GM21737 (cell line): ENCODE results near the gene GGA2.
"Not testable (repeated sequence)": the region's sequence is repeated elsewhere in the genome, so short reads cannot be mapped to it uniquely, and the experiment has no call there.

Experiments
- ATAC-seq: cut with Tn5 transposase; IDR thresholded peaks from one replicate; pipeline ENCODE4 v1.9.1; 2021; ENCODE audit warnings: mild to moderate bottlenecking, moderate library complexity; ENCODE audit not compliant: unreplicated experiment

The GGA2 gene, protein sequence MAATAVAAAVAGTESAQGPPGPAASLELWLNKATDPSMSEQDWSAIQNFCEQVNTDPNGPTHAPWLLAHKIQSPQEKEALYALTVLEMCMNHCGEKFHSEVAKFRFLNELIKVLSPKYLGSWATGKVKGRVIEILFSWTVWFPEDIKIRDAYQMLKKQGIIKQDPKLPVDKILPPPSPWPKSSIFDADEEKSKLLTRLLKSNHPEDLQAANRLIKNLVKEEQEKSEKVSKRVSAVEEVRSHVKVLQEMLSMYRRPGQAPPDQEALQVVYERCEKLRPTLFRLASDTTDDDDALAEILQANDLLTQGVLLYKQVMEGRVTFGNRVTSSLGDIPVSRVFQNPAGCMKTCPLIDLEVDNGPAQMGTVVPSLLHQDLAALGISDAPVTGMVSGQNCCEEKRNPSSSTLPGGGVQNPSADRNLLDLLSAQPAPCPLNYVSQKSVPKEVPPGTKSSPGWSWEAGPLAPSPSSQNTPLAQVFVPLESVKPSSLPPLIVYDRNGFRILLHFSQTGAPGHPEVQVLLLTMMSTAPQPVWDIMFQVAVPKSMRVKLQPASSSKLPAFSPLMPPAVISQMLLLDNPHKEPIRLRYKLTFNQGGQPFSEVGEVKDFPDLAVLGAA

GRCh38 chr16:23510164-23510914 lies at the start of gene GGA2:
TSS of gene GGA2 (minus strand) at chr16:23510494. CDS start at chr16:23510411, 83 bp downstream.
- ATAC-seq = peak; percentile 67

GRCh38 chr16:23557779-23558702 lies 47.7 kb upstream of the GGA2 start:
- ATAC-seq = peak; percentile 3

- peak; percentile 85 for ATAC-seq
Observed at GRCh38 chr16:23556881-23557778, 46.8 kb upstream of the GGA2 start, which contains the start of the genes EARS2 and UBFD1. TSS of gene EARS2 (minus strand) at chr16:23557350. CDS start at chr16:23557343, 7 bp downstream. TSS of gene UBFD1 (plus strand) at chr16:23557727. CDS start at chr16:23557743, 16 bp downstream.

DNA sequence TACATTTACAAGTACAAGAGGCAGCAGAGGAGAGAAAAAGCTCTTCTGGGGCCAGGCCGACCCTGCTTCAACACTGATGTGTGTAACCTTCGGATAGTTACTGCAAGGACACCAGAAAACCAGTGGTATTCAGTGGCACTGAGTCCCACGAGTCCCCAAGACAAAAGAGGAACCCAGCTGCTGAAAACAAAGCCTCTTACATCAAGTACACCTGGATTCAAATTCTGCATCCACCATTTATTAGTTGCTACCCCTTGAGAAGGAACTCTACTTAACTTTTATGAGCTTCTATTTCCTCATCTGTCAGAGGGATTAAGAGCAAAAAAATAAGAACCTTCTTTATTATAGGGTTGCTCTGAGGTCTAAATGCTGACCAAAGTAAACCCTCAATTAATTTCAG lies 44.2 kb upstream of the GGA2 start:
- no peak for ATAC-seq

GRCh38 chr16:23552161-23552560 lies 41.9 kb upstream of the GGA2 start:
- no peak for ATAC-seq

DNA sequence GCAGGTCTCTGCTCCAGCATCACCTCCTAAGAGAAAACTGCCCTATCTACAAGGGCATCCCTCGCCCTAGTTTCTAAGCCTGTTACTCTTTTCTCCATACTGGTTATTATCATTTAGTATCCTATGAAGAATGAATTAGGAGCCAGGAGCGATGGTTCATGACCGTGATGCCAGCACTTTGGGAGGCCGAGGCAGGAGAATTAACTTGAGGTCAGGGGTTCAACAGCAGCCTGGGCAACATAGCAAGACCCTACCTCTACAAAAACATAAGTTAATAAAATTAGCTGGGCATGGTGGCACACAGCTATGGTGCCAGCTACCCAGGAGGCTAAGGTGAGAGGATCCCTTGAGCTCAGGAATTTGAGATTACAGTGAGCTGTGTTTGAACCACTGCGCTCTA lies 39.6 kb upstream of the GGA2 start:
- ATAC-seq = no peak

- ATAC-seq = no peak
Observed at GRCh38 chr16:23544436-23544835, 34.1 kb upstream of the GGA2 start.

DNA sequence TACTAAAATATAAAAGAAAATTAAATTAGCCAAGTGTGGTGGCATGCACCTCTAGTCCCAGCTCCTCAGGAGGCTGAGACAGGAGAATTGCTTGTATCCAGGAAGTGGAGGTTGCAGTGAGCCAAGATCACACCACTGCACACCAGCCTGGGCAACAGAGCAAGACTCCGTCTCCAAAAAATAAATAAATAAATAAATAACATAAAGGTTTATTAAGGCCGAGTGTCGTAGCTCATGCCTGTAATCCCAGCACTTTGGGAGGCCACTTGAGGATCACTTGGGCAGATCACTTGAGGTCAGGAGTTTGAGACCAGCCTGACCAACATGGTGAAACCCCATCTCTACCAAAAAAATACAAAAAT lies 30.5 kb upstream of the GGA2 start:
- not testable (repeated sequence) for ATAC-seq

DNA sequence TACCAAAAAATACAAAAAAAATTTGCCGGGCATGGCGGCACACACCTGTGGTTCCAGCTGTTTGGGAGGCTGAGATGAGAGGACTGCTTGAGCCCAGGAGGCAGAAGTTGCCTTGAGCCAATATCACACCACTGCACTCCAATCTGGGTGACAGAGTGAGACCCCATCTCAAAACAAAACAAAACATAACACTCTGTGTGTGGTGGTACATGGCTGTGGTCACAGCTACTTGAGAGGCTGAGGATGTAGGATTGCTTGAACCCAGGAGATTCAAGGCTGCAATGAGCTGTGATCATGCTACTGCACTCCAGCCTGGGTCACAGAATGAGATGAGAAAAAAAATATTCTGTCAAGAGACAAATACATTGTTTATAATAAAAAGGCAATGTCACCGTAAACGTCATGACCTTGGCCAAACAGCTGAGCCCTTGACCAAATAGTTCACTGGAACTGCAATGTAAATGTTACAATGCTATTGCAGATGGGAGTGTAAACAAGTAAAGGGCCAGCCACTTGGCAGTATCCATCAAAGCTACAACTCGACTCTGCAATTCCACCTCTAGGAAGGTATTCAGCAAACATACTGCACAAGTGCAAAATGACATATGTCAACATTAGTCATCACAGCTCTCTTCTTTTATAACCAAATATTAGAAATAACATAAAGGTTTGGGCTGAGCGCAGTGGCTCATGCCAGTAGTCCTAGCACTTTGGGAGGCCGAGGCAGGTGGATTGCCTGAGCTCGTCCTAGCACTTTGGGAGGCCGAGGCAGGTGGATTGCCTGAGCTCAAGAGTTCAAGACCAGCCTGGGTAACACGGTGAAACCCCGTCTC lies 29.9 kb upstream of the GGA2 start:
- no peak for ATAC-seq

- ATAC-seq = no peak
Observed at GRCh38 chr16:23538919-23539278, 28.6 kb upstream of the GGA2 start.

DNA sequence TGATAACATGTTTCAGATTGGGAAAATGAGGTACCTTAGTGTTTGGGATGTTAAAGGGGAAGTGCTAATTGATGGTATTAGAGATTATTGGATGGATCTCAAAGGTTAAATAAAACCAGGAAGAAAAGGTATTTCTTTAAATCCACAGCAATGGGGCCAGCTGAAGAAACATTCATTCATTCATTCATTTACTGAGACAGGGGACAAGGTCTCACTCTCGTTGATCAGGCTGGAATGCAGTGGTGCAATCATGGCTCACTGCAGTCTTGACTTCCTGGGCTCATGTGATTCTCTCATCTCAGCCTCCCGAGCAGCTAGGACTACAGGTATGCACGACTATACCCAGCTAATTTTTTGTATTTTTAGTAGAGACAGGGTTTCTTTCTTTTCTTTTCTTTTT lies 27.1 kb upstream of the GGA2 start:
- no peak for ATAC-seq

DNA sequence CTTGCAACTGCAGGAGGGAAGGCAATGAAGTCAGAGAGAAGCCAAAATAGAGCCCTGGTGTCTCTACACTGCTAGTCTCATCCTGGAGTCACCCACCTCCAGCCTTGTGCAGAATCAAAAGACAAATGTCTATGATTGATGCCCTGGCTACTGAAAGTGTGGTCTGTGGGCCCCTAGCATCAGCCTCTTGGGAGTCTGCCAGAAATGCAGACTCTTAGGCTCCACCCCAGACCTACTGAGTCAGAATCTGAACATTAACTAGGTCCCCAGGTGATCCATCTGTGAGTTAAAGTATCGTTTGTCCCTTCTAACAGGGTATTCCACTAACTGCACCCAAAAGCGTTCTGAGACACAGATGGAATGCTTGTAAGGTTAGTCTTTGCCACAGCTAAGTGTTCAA lies 25.6 kb upstream of the GGA2 start:
- ATAC-seq = no peak

DNA sequence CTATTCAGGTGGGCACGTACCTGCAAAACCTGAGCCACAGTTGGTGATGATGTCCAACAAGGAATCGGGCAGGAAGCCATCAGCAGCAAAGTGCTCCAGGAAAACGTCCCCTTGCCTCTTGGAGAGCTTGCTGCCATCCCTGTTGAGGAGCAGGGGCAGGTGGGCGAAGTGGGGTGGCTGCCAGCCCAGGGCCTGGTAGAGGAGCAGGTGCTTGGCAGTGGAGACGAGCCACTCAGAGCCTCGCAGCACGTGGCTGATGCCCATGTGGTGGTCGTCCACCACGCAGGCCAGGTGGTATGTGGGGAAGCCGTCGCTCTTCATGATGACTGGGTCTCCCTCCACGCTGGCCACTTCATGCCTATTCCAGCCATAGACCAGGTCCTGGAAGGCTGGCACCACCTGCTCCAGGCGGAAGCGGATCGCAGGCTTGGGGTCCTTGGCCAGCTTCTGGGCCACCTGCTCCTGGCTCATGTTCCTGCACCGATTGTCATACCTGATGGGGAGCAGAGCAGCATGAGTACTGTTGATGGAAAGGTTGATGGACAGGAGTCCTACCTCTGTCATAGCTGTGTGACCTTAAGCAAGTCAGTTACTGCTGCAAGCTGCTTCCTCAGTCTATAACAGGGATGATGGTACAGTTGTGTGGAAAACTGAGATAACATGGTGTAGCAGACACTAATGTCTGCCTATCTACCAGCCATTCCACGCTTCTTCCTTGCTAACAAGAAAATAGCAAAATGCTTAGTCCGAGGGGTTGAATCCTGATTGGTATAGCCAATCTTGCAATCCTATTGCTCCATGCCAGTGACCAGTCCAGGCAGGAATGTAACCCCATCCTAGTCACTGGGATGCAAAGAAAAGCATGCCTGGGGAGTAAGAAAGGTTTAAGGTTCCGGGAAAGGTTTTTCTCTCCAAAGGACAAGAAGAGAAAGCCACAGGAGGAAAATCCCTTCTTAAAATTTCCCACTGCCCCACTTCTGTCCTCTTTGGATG lies 24.9 kb upstream of the GGA2 start:
- ATAC-seq = no peak

GRCh38 chr16:23532448-23532847 lies 22.2 kb upstream of the GGA2 start:
- no peak for ATAC-seq

- no peak for ATAC-seq
Observed at GRCh38 chr16:23530062-23530461, 19.8 kb upstream of the GGA2 start.

GRCh38 chr16:23528644-23529310 lies 18.5 kb upstream of the GGA2 start:
- ATAC-seq = no peak
